ENCODE measurements around the gene OR10K2.
"Not testable (repeated sequence)": the region's sequence is repeated elsewhere in the genome, so short reads cannot be mapped to it uniquely, and the experiment has no call there.

Gene OR10K2

GRCh38 chr1:158426137-158426536 is at the start of gene OR10K2:
OR10K2 (minus strand) TSS chr1:158426237; CDS start chr1:158420866, 5,371 bp downstream.
- no peak for FAIRE-seq

- FAIRE-seq, result no peak
Measured at GRCh38 chr1:158471920-158472319, 45.9 kb upstream of the OR10K2 start, which contains the start of gene OR10R2. OR10R2 (plus strand) TSS chr1:158472220; CDS start chr1:158472326, 106 bp downstream.

GRCh38 chr1:158461534-158461933 is 35.5 kb upstream of the OR10K2 start, which contains the start of gene OR10K1:
OR10K1 (plus strand) TSS chr1:158461834; CDS start chr1:158465562, 3,728 bp downstream.
- no peak for FAIRE-seq

- FAIRE-seq, result no peak
Measured at GRCh38 chr1:158458263-158458662, 32.2 kb upstream of the OR10K2 start.

- no peak for FAIRE-seq
Measured at GRCh38 chr1:158457246-158457645, 31.2 kb upstream of the OR10K2 start.

- FAIRE-seq, result no peak
Measured at GRCh38 chr1:158454537-158454936, 28.5 kb upstream of the OR10K2 start.

GRCh38 chr1:158445376-158445775 is 19.3 kb upstream of the OR10K2 start:
- FAIRE-seq, result no peak

- no peak for FAIRE-seq
Measured at GRCh38 chr1:158434741-158435140, 8.7 kb upstream of the OR10K2 start.

- not testable (repeated sequence) for FAIRE-seq
Measured at GRCh38 chr1:158430163-158430562, 4.1 kb upstream of the OR10K2 start.

- FAIRE-seq, result no peak
Measured at GRCh38 chr1:158425027-158425426, 1.0 kb downstream of the OR10K2 start.

- FAIRE-seq, result no peak
Measured at GRCh38 chr1:158422212-158422611, 3.8 kb downstream of the OR10K2 start.

- FAIRE-seq, result no peak
Measured at GRCh38 chr1:158417586-158417985, 8.5 kb downstream of the OR10K2 start.

GRCh38 chr1:158414651-158415345 is 11.2 kb downstream of the OR10K2 start:
- FAIRE-seq, result no peak

GRCh38 chr1:158407092-158407491 is 18.9 kb downstream of the OR10K2 start:
- no peak for FAIRE-seq

GRCh38 chr1:158400871-158401270 is 25.2 kb downstream of the OR10K2 start:
- FAIRE-seq, result no peak

- no peak for FAIRE-seq
Measured at GRCh38 chr1:158398818-158399514, 27.1 kb downstream of the OR10K2 start, which contains the start of gene OR10T2. OR10T2 (minus strand) TSS chr1:158399466; CDS start chr1:158399466, 0 bp downstream.

- FAIRE-seq, result no peak
Measured at GRCh38 chr1:158396646-158397045, 29.4 kb downstream of the OR10K2 start.

- FAIRE-seq, result no peak
Measured at GRCh38 chr1:158393476-158393875, 32.6 kb downstream of the OR10K2 start.

- FAIRE-seq, result no peak
Measured at GRCh38 chr1:158391099-158391498, 34.9 kb downstream of the OR10K2 start.

GRCh38 chr1:158390331-158390730 is 35.7 kb downstream of the OR10K2 start:
- no peak for FAIRE-seq

- no peak for FAIRE-seq
Measured at GRCh38 chr1:158374860-158375259, 51.2 kb downstream of the OR10K2 start.

GRCh38 chr1:158374101-158374500 is 51.9 kb downstream of the OR10K2 start:
- FAIRE-seq, result not testable (repeated sequence)

- no peak for FAIRE-seq
Measured at GRCh38 chr1:158371188-158371953, 54.7 kb downstream of the OR10K2 start.

Measured in islet of Langerhans (tissue), 1 donor.